Left ventricle myocardium inferior (tissue), 1 donor: ENCODE measurements around the gene PROM2. TPM values are rescaled to one million over a fixed set of nuclear protein-coding genes. Genes with fewer than 3 reads are reported as not detected.

ENCODE experiments used
- DNase-seq: peaks from one replicate; pipeline ENCODE4 v3.0.0-alpha.2; 2020
- H3K27ac ChIP-seq: fragments of 200-600 bp; replicated peaks from 2 replicates; pipeline ENCODE4 v1.8.0; 2021
- H3K27me3 ChIP-seq: fragments of 200-600 bp; 2 replicates; pipeline ENCODE4 v1.8.0; 2021; ENCODE audit warnings: low read depth
- H3K36me3 ChIP-seq: fragments of 200-600 bp; 2 replicates; pipeline ENCODE4 v1.8.0; 2021
- H3K4me1 ChIP-seq: fragments of 200-600 bp; 2 replicates; pipeline ENCODE4 v1.8.0; 2021
- H3K4me3 ChIP-seq: fragments of 200-600 bp; 2 replicates; pipeline ENCODE4 v1.8.0; 2021; ENCODE audit warnings: mild to moderate bottlenecking, moderate library complexity
- H3K9me3 ChIP-seq: fragments of 200-600 bp; replicated peaks from 2 replicates; pipeline ENCODE4 v1.8.0; 2021
- intact Hi-C: fragments of 100-400 bp; cut with micrococcal nuclease; formaldehyde crosslinking; loops from one replicate; pipeline ENCODE4 v1.11.0; 2022
- total RNA-seq: library from RNA; stranded (reverse); fragmentation: NEBNext Ultra II Directional; extraction: Animal tissue kit (Norgen Biotek cat#: 25700); gene quantifications from one replicate; pipeline ENCODE4 v1.2.1, GENCODE V29; 2021
- TF ChIP-seq, protein P1 (sequence below): fragments of 200-600 bp; IDR thresholded peaks from 2 replicates; pipeline ENCODE4 v1.8.0; 2021; ENCODE audit warnings: antibody characterized with exemption, mild to moderate bottlenecking, borderline replicate concordance
- donor health status: DM: no; HTN: yes; CAD: no; lungs with severe emphysema.

The PROM2 gene
- total RNA-seq, 1 donor from 2014 or later = 1.4 TPM

DNA sequence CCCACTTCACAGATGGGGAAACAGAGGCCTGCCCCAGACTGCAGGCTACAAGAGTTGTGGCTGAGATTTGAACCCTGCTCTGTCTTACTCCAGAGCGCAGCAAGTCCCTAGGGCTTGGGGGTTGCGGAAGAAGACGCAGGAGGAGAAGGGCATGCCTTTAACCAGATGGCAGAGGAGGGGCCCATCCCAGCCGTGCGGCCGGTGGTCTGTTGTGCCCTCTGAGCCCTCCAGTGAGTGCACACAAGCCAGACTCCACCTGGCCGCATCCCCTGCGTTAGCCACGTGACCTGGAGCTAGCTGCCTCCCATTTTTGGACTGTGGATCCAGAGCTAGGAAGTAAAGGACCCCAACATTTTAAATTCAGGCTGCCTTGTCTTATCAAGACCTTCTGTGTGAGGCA, 25.7 kb downstream of the PROM2 start:
- no peaks in the 10 kb centered on the region for H3K9me3 ChIP-seq
- no peak overlapping the region for H3K27ac ChIP-seq
- H3K27me3 ChIP-seq = peaks cover 88% of the 10 kb centered on the region
- no peak overlapping the region for H3K4me3 ChIP-seq
- intact Hi-C loops = no loop called here
- H3K4me1 ChIP-seq = no peaks in the 10 kb centered on the region
- TF ChIP-seq, protein P1, sequence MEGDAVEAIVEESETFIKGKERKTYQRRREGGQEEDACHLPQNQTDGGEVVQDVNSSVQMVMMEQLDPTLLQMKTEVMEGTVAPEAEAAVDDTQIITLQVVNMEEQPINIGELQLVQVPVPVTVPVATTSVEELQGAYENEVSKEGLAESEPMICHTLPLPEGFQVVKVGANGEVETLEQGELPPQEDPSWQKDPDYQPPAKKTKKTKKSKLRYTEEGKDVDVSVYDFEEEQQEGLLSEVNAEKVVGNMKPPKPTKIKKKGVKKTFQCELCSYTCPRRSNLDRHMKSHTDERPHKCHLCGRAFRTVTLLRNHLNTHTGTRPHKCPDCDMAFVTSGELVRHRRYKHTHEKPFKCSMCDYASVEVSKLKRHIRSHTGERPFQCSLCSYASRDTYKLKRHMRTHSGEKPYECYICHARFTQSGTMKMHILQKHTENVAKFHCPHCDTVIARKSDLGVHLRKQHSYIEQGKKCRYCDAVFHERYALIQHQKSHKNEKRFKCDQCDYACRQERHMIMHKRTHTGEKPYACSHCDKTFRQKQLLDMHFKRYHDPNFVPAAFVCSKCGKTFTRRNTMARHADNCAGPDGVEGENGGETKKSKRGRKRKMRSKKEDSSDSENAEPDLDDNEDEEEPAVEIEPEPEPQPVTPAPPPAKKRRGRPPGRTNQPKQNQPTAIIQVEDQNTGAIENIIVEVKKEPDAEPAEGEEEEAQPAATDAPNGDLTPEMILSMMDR = no peak
- no peaks in the 10 kb centered on the region for H3K36me3 ChIP-seq
- no peak for DNase-seq

DNA sequence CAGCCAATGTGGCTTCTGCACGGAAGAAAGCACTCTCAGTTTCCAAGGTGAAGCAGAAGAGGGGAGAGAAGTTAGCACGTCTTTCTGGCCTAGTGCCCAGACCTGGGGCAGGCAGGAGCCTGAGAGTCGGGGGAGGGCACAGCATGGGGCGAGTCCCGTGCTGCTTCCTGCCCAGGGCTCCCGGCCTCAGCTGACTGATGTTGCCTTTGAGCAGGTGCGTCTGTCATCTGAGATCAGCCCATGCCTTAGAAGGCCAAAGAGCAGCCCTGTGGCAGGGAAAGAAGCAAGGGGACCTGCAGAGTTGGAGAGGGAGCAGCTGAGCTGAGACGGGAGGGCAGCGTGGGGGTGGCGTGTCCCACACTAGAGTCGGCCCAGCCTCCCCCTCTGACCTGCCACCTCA, 26.2 kb downstream of the PROM2 start:
- Histone ChIP-seq H3K36me3 (no peaks in the 10 kb centered on the region), H3K27me3 (peaks cover 83% of the 10 kb centered on the region)

DNA sequence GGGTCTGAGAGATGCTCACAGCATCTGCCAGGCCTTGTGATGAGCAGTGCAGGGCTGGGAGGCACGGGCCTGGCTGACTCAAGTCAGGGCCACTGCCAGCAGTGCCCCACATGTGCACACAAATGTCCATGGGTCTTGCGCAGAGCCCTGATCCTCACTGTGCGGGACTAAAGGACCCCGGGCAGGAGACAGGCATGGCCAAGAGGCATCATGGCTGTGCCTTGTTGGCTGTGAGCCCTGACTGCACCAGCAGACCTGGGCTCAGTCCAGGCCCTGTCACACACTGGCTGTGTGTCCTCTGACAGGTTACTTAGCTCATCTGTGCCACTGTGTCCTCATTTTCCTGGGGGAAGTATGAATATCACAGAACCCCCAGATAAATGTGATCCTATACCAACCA, 26.9 kb downstream of the PROM2 start:
- no peaks in the 10 kb centered on the region for H3K36me3 ChIP-seq
- DNase-seq = no peak
- H3K4me1 ChIP-seq = no peaks in the 10 kb centered on the region
- intact Hi-C loops = no loop called here
- TF ChIP-seq, protein P1 = no peak
- H3K27ac ChIP-seq = no peak overlapping the region
- H3K4me3 ChIP-seq = no peak overlapping the region
- H3K27me3 ChIP-seq = peaks cover 75% of the 10 kb centered on the region
- H3K9me3 ChIP-seq = no peaks in the 10 kb centered on the region

More for the DNA sequence above, 26.2 kb downstream of the PROM2 start:
- no peak overlapping the region for H3K4me3 ChIP-seq
- H3K4me1 ChIP-seq = no peaks in the 10 kb centered on the region
- TF ChIP-seq, protein P1 = no peak
- intact Hi-C loops = no loop called here
- H3K27ac ChIP-seq = no peak overlapping the region
- no peaks in the 10 kb centered on the region for H3K9me3 ChIP-seq
- no peak for DNase-seq

DNA sequence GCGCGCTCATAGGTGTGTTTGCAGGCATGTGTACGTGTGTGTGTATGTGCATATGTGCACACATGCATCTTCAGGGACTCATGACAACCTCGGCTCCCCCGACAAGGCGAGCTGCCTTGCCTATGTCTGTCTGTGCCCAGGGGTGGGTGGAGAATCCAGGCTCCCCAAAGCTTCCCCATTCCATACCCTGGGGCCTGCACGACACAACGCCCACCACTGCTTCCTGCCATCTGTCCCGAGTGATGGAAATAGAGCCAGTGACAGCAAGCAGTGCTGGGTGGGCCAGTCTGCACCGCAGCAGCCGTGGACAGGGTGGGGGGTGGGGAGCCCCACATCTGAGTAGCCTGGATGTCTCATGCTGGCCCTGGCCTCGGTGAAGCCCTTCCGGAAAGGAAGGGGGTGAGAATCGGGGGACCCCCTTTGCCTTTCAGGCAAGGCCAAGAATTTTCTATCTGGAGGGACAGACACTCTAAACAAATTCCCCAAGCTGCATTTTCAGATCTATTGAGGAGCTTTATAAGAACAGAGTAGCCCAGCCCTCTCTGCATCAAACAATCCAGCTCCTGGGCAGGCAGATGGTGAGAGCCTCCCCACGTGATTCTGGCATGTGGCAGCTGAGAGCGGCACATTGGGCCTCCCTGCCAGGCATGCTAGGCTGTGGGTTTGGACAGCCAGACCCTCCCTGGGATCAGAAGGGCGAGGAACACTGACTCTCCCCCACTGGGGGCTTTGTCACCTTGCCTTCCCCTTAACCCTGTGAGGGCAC, 27.8 kb downstream of the PROM2 start:
- Histone ChIP-seq H3K4me3 (no peak overlapping the region), H3K27me3 (peaks cover 74% of the 10 kb centered on the region), H3K27ac (no peak overlapping the region), H3K9me3 (no peaks in the 10 kb centered on the region), H3K36me3 (no peaks in the 10 kb centered on the region), H3K4me1 (no peaks in the 10 kb centered on the region)
- intact Hi-C loops = no loop called here
- TF ChIP-seq, protein P1 = no peak
- DNase-seq = no peak

DNA sequence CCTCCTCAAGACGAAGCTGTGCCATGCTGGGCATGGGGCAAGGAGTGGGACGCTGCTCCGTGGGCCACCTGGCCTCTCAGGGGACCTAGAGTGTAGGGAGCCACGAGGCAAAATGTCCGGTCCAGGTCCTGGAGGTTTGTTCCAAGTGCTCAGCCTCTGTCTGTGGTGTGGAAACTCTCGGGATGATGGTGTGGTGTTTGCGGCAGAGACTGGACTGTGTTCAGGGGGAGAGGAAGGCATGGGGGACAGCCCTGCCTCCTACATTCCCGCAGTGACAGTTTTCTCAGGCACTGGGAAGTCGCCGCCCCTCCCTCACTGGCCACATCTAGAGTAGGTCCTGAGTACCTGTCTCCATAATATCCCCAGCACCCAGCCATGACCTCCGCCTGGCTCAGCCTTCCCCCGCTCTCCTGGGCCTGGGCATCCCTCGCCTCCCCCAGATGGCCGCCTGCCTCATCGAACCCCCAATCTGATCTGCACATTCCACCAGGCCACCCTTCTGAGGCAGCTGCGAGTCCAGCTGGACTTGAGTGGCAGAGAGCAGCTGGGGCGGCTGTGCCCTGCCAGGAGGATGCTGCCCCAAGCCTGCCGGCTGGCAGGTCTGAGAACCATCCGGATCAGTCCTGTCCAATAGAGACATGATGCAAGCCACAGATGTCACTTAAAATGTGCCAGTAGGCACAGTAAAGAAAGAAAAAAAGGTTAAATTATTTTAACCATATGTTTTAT, 29.1 kb downstream of the PROM2 start:
- TF ChIP-seq, protein P1 = no peak
- Histone ChIP-seq H3K4me3 (no peak overlapping the region), H3K27me3 (peaks cover 67% of the 10 kb centered on the region), H3K9me3 (no peaks in the 10 kb centered on the region), H3K27ac (no peak overlapping the region), H3K36me3 (no peaks in the 10 kb centered on the region), H3K4me1 (no peaks in the 10 kb centered on the region)
- no peak for DNase-seq
- intact Hi-C loops = no loop called here
